22Rv1 (cell line): ENCODE data around the gene RNU6-8.

ENCODE experiments used
- CTCF ChIP-seq: fragments of 450-650 bp; IDR thresholded peaks from 2 replicates; pipeline ENCODE4 v1.5.1; 2017; ENCODE audit warnings: mild to moderate bottlenecking
- ZFX ChIP-seq: fragments of 450-650 bp; IDR thresholded peaks from 2 replicates; pipeline ENCODE4 v1.6.1; 2017; ENCODE audit warnings: antibody characterized with exemption, borderline replicate concordance

GRCh38 chr14:32249780-32250179, 46.7 kb upstream of the RNU6-8 start:
- TF ChIP-seq CTCF (no peak), ZFX (no peak)
